Osteocyte (in vitro differentiated cells): ENCODE measurements around the gene CROCC2. TPM values are rescaled to one million over a fixed set of nuclear protein-coding genes. Genes with fewer than 3 reads are reported as not detected.

ENCODE experiments used
- DNase-seq: peaks from one replicate; pipeline ENCODE4 v3.0.0; 2021; ENCODE audit warnings: mixed read lengths; ENCODE audit not compliant: unreplicated experiment; ENCODE audit errors: extremely low spot score
- H3K27ac Mint-ChIP-seq: one replicate; pipeline ENCODE4 v1.8.0; 2021; ENCODE audit warnings: mild to moderate bottlenecking, mixed read lengths; ENCODE audit not compliant: unreplicated experiment
- H3K27me3 Mint-ChIP-seq: one replicate; pipeline ENCODE4 v1.8.0; 2021; ENCODE audit warnings: mixed read lengths; ENCODE audit not compliant: unreplicated experiment
- H3K36me3 Mint-ChIP-seq: one replicate; pipeline ENCODE4 v1.8.0; 2021; ENCODE audit warnings: mixed read lengths; ENCODE audit not compliant: unreplicated experiment
- H3K4me1 Mint-ChIP-seq: one replicate; pipeline ENCODE4 v1.8.0; 2021; ENCODE audit warnings: mixed read lengths; ENCODE audit not compliant: unreplicated experiment
- H3K4me3 Mint-ChIP-seq: one replicate; pipeline ENCODE4 v1.8.0; 2021; ENCODE audit warnings: mild to moderate bottlenecking, moderate library complexity, mixed read lengths; ENCODE audit not compliant: unreplicated experiment
- H3K9me3 Mint-ChIP-seq: one replicate; pipeline ENCODE4 v1.8.0; 2021; ENCODE audit warnings: mixed read lengths; ENCODE audit not compliant: unreplicated experiment
- CTCF ChIP-seq: fragments of 200-600 bp; sonication (generic); IDR thresholded peaks from 2 replicates; pipeline ENCODE4 v1.5.0; 2021; ENCODE audit warnings: antibody characterized with exemption, mild to moderate bottlenecking, moderate library complexity
- total RNA-seq: library from RNA; stranded (reverse); gene quantifications from 2 replicates; pipeline ENCODE4 v1.2.1, GENCODE V29; 2021

The CROCC2 gene
- total RNA-seq, 1 donor from 2014 or later = not detected

GRCh38 chr2:240929364-240930095 is 23.4 kb downstream of the CROCC2 start:
- Mint-ChIP-seq H3K4me1 (no peaks in the 10 kb centered on the region), H3K27me3 (peaks cover 16% of the 10 kb centered on the region), H3K36me3 (peaks cover 3% of the 10 kb centered on the region), H3K4me3 (no peak overlapping the region), H3K27ac (no peak overlapping the region), H3K9me3 (peaks cover 5% of the 10 kb centered on the region)
- no peak for TF ChIP-seq CTCF
- peak; percentile 77 for DNase-seq

- TF ChIP-seq CTCF = no peak
- Mint-ChIP-seq H3K9me3 (peaks cover 5% of the 10 kb centered on the region), H3K4me3 (no peak overlapping the region), H3K27me3 (peaks cover 16% of the 10 kb centered on the region), H3K4me1 (no peaks in the 10 kb centered on the region), H3K36me3 (peaks cover 3% of the 10 kb centered on the region), H3K27ac (no peak overlapping the region)
- peak; percentile 83 for DNase-seq
Observed at GRCh38 chr2:240930096-240930630, 24.0 kb downstream of the CROCC2 start.

- H3K4me3 Mint-ChIP-seq = no peak overlapping the region
- TF ChIP-seq CTCF = no peak
- H3K36me3 Mint-ChIP-seq = peaks cover 3% of the 10 kb centered on the region
- peaks cover 5% of the 10 kb centered on the region for H3K9me3 Mint-ChIP-seq
- no peak overlapping the region for H3K27ac Mint-ChIP-seq
- peaks cover 16% of the 10 kb centered on the region for H3K27me3 Mint-ChIP-seq
- DNase-seq = peak; percentile 71
- no peaks in the 10 kb centered on the region for H3K4me1 Mint-ChIP-seq
Observed at GRCh38 chr2:240930631-240931318, 24.6 kb downstream of the CROCC2 start.

GRCh38 chr2:240931319-240931949 is 25.3 kb downstream of the CROCC2 start:
- peaks cover 3% of the 10 kb centered on the region for H3K36me3 Mint-ChIP-seq
- no peak for TF ChIP-seq CTCF
- H3K4me1 Mint-ChIP-seq = no peaks in the 10 kb centered on the region
- no peak overlapping the region for H3K4me3 Mint-ChIP-seq
- H3K9me3 Mint-ChIP-seq = peaks cover 5% of the 10 kb centered on the region
- peaks cover 22% of the 10 kb centered on the region for H3K27me3 Mint-ChIP-seq
- peak; percentile 74 for DNase-seq
- H3K27ac Mint-ChIP-seq = no peak overlapping the region
